ENCODE results near the gene LCNL1.

GRCh38 chr9:137015540-137015930 is 32.7 kb downstream of the LCNL1 start:
- TF ChIP-seq, protein P1, sequence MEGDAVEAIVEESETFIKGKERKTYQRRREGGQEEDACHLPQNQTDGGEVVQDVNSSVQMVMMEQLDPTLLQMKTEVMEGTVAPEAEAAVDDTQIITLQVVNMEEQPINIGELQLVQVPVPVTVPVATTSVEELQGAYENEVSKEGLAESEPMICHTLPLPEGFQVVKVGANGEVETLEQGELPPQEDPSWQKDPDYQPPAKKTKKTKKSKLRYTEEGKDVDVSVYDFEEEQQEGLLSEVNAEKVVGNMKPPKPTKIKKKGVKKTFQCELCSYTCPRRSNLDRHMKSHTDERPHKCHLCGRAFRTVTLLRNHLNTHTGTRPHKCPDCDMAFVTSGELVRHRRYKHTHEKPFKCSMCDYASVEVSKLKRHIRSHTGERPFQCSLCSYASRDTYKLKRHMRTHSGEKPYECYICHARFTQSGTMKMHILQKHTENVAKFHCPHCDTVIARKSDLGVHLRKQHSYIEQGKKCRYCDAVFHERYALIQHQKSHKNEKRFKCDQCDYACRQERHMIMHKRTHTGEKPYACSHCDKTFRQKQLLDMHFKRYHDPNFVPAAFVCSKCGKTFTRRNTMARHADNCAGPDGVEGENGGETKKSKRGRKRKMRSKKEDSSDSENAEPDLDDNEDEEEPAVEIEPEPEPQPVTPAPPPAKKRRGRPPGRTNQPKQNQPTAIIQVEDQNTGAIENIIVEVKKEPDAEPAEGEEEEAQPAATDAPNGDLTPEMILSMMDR (IDR thresholded peaks at IDR 0.05), result no peak
- no peak for TF ChIP-seq POLR2A (IDR thresholded peaks at IDR 0.05)
